Measurements from ENCODE around the gene ITGA3. TPM values are rescaled to one million over a fixed set of nuclear protein-coding genes. Genes with fewer than 3 reads are reported as not detected.

ITGA3 gene
- total RNA-seq, 1 experiment from 2014 or later, result 14.7 TPM

- no peak for DNase-seq
- no peaks in the 10 kb centered on the region for H3K36me3 ChIP-seq (ENCODE audit: control insufficient read depth, insufficient read depth, low read length)
- intact Hi-C loops (cut with micrococcal nuclease; ENCODE audit: unreplicated experiment), result no loop called here
- H3K4me1 Mint-ChIP-seq (ENCODE audit: low read depth, unreplicated experiment), result no peaks in the 10 kb centered on the region
- ChIA-PET CTCF (no interaction called here), POLR2A (no interaction called here)
- no peaks in the 10 kb centered on the region for H3K9me3 ChIP-seq
- BruUV-seq (replicated peaks), result no TSS peak
- H3K9me3 Mint-ChIP-seq (ENCODE audit: unreplicated experiment), result no peaks in the 10 kb centered on the region
- no peak overlapping the region for H3K27ac Mint-ChIP-seq (ENCODE audit: unreplicated experiment)
- no peak for TF ChIP-seq CTCF (IDR thresholded peaks at IDR 0.05; ENCODE audit: insufficient read depth in 1 of 2, low read depth in 1 of 2, low read length in 1 of 2, severe bottlenecking in 1 of 2, unreplicated experiment in 1 of 2)
- H3K27me3 ChIP-seq (replicated peaks; ENCODE audit: control insufficient read depth, insufficient read depth, low read length), result no peaks in the 10 kb centered on the region
- H3K4me3 ChIP-seq (ENCODE audit: low read depth, low read length), result no peak overlapping the region
- H3K4me1 ChIP-seq, result no peaks in the 10 kb centered on the region
- no peaks in the 10 kb centered on the region for H3K27me3 Mint-ChIP-seq (ENCODE audit: insufficient read depth, unreplicated experiment)
- H3K36me3 Mint-ChIP-seq (ENCODE audit: insufficient read depth, unreplicated experiment), result no peaks in the 10 kb centered on the region
- no peak overlapping the region for H3K4me3 Mint-ChIP-seq (ENCODE audit: unreplicated experiment)
Measured at GRCh38 chr17:50102164-50102991, 46.5 kb downstream of the ITGA3 start.

GRCh38 chr17:50103252-50103651 is 47.3 kb downstream of the ITGA3 start:
- TF ChIP-seq CTCF (IDR thresholded peaks at IDR 0.05; ENCODE audit: insufficient read depth in 1 of 2, low read depth in 1 of 2, low read length in 1 of 2, severe bottlenecking in 1 of 2, unreplicated experiment in 1 of 2), result no peak
- Mint-ChIP-seq H3K9me3 (ENCODE audit: unreplicated experiment) (no peaks in the 10 kb centered on the region), H3K4me3 (ENCODE audit: unreplicated experiment) (no peak overlapping the region), H3K4me1 (ENCODE audit: low read depth, unreplicated experiment) (no peaks in the 10 kb centered on the region), H3K27me3 (ENCODE audit: insufficient read depth, unreplicated experiment) (no peaks in the 10 kb centered on the region), H3K27ac (ENCODE audit: unreplicated experiment) (no peak overlapping the region), H3K36me3 (ENCODE audit: insufficient read depth, unreplicated experiment) (no peaks in the 10 kb centered on the region)
- Histone ChIP-seq H3K4me3 (ENCODE audit: low read depth, low read length) (no peak overlapping the region), H3K4me1 (no peaks in the 10 kb centered on the region), H3K36me3 (ENCODE audit: control insufficient read depth, insufficient read depth, low read length) (no peaks in the 10 kb centered on the region), H3K9me3 (no peaks in the 10 kb centered on the region), H3K27me3 (replicated peaks; ENCODE audit: control insufficient read depth, insufficient read depth, low read length) (no peaks in the 10 kb centered on the region)
- no peak for DNase-seq
- intact Hi-C loops (cut with micrococcal nuclease; ENCODE audit: unreplicated experiment), result no loop called here
- POLR2A ChIA-PET, result no interaction called here
- CTCF ChIA-PET, result no interaction called here
- BruUV-seq (replicated peaks), result no TSS peak

- Mint-ChIP-seq H3K36me3 (ENCODE audit: insufficient read depth, unreplicated experiment) (no peaks in the 10 kb centered on the region), H3K4me1 (ENCODE audit: low read depth, unreplicated experiment) (no peaks in the 10 kb centered on the region), H3K27me3 (ENCODE audit: insufficient read depth, unreplicated experiment) (no peaks in the 10 kb centered on the region), H3K4me3 (ENCODE audit: unreplicated experiment) (no peak overlapping the region), H3K9me3 (ENCODE audit: unreplicated experiment) (no peaks in the 10 kb centered on the region), H3K27ac (ENCODE audit: unreplicated experiment) (no peak overlapping the region)
- TF ChIP-seq CTCF (IDR thresholded peaks at IDR 0.05; ENCODE audit: insufficient read depth in 1 of 2, low read depth in 1 of 2, low read length in 1 of 2, severe bottlenecking in 1 of 2, unreplicated experiment in 1 of 2), result no peak
- no peak for DNase-seq
- ChIA-PET POLR2A (no interaction called here), CTCF (no interaction called here)
- no TSS peak for BruUV-seq (replicated peaks)
- no peak overlapping the region for H3K4me3 ChIP-seq (ENCODE audit: low read depth, low read length)
- H3K36me3 ChIP-seq (ENCODE audit: control insufficient read depth, insufficient read depth, low read length), result no peaks in the 10 kb centered on the region
- no peaks in the 10 kb centered on the region for H3K4me1 ChIP-seq
- H3K27me3 ChIP-seq (replicated peaks; ENCODE audit: control insufficient read depth, insufficient read depth, low read length), result no peaks in the 10 kb centered on the region
- intact Hi-C loops (cut with micrococcal nuclease; ENCODE audit: unreplicated experiment), result no loop called here
- no peaks in the 10 kb centered on the region for H3K9me3 ChIP-seq
Measured at GRCh38 chr17:50103941-50104340, 48.0 kb downstream of the ITGA3 start.

Data from Caco-2 (cell line).